ENCODE measurements around the gene STXBP6. TPM values are rescaled to one million over a fixed set of nuclear protein-coding genes. Genes with fewer than 3 reads are reported as not detected.

STXBP6 gene
- total and polyA plus RNA-seq, 12 donors, result 12.2 to 49.0 (median 24.4) TPM

GRCh38 chr14:24868389-24868788, 181.6 kb downstream of the STXBP6 start:
- DNase-seq, result no peak
- TF ChIP-seq, protein P1, sequence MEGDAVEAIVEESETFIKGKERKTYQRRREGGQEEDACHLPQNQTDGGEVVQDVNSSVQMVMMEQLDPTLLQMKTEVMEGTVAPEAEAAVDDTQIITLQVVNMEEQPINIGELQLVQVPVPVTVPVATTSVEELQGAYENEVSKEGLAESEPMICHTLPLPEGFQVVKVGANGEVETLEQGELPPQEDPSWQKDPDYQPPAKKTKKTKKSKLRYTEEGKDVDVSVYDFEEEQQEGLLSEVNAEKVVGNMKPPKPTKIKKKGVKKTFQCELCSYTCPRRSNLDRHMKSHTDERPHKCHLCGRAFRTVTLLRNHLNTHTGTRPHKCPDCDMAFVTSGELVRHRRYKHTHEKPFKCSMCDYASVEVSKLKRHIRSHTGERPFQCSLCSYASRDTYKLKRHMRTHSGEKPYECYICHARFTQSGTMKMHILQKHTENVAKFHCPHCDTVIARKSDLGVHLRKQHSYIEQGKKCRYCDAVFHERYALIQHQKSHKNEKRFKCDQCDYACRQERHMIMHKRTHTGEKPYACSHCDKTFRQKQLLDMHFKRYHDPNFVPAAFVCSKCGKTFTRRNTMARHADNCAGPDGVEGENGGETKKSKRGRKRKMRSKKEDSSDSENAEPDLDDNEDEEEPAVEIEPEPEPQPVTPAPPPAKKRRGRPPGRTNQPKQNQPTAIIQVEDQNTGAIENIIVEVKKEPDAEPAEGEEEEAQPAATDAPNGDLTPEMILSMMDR (IDR thresholded peaks at IDR 0.05), result no peak
- intact Hi-C loops (cut with DNase I), result no loop called here
- Histone ChIP-seq H3K4me3 (no peak overlapping the region), H3K27me3 (no peaks in the 10 kb centered on the region), H3K4me1 (peaks cover 3 to 40% (median 19%) of the 10 kb centered on the region in 9 donors), H3K36me3 (no peaks in the 10 kb centered on the region), H3K27ac (no peak overlapping the region), H3K9me3 (peaks cover 0 to 5% (median 0%) of the 10 kb centered on the region in 11 donors)
- 90 to 99% methylated on average over 2 of the region's 2 CpGs for WGBS, 2 donors
- no peak for ATAC-seq

DNA sequence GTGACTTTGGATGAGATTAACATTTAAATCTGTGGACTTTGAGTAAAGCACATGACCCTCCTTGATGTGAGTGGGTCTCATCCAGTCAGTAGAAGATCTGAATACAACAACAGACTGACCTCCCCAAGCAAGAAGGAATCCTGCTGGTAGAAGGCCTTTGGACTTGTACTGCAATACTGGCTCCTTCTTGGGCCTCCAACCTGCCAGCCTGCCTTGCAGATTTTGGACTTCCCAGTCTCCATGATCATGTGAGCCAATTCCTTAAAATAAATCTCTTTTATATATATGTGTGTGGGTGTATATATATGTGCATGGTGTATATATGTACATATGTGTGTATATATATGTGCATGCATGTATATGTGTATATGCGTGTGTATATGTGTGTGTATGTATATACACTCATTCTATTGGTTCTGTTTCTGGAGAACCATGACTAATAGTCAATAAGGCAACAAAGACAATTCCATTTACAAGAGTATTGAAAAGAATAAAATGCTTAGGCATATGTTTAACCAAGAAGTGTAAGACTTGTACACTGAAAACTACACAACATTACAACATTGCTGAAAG, 183.8 kb downstream of the STXBP6 start:
- WGBS, 2 donors, result 98% methylated on average over 1 of the region's 1 CpG

DNA sequence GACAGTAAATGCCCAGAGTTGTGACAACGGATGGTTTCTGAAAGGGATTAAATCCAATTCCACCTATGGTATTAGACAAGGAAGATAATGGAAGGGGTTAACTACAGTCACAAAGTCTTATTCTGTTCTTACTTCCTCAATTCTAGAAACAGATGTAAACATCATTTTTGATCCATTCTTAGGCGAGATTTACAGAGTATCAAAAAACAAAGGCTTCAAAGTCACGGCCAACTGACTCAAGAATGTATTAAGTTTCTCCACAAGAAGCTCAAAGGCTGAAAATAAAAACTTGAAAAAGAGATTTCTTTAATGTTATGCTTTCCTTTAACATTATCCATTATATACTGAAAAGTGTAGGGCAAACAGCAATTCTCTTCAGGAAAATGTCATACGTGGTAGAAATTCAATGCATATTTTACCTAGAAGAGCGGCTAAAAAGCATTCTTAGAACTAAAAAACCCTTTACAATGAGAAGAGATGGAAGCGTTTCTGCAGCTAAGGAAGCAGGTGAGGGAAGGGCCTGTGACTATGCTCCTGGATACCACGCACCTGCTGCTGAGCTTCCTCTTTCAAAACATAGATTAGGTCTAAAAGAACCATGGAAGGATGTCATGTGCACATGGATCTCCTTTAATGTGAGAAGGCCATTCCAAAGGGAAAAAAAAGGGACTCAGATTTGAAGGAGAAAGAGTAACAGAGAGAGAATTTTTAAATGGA, 185.8 kb downstream of the STXBP6 start:
- 73 to 74% methylated on average over 7 of the region's 7 CpGs for WGBS, 2 donors
- ATAC-seq, result no peak
- H3K9me3 ChIP-seq, result peaks cover 0 to 5% (median 0%) of the 10 kb centered on the region in 11 donors
- intact Hi-C loops (cut with DNase I), result no loop called here
- no peaks in the 10 kb centered on the region for H3K36me3 ChIP-seq
- no peaks in the 10 kb centered on the region for H3K27me3 ChIP-seq
- H3K27ac ChIP-seq, result peak overlapping the region in 2 of 10 donors; percentile 23 to 28
- no peak for DNase-seq
- TF ChIP-seq, protein P1 (IDR thresholded peaks at IDR 0.05), result no peak
- no peak overlapping the region for H3K4me3 ChIP-seq
- peaks cover 0 to 51% (median 22%) of the 10 kb centered on the region in 9 donors for H3K4me1 ChIP-seq

More for the DNA sequence above, 183.8 kb downstream of the STXBP6 start:
- Histone ChIP-seq H3K27me3 (no peaks in the 10 kb centered on the region), H3K27ac (no peak overlapping the region), H3K9me3 (peaks cover 0 to 5% (median 0%) of the 10 kb centered on the region in 11 donors), H3K4me1 (peaks cover 0 to 33% (median 12%) of the 10 kb centered on the region in 9 donors), H3K36me3 (no peaks in the 10 kb centered on the region), H3K4me3 (no peak overlapping the region)
- TF ChIP-seq, protein P1 (IDR thresholded peaks at IDR 0.05), result no peak
- intact Hi-C loops (cut with DNase I), result no loop called here
- DNase-seq (no peak), ATAC-seq (no peak)

DNA sequence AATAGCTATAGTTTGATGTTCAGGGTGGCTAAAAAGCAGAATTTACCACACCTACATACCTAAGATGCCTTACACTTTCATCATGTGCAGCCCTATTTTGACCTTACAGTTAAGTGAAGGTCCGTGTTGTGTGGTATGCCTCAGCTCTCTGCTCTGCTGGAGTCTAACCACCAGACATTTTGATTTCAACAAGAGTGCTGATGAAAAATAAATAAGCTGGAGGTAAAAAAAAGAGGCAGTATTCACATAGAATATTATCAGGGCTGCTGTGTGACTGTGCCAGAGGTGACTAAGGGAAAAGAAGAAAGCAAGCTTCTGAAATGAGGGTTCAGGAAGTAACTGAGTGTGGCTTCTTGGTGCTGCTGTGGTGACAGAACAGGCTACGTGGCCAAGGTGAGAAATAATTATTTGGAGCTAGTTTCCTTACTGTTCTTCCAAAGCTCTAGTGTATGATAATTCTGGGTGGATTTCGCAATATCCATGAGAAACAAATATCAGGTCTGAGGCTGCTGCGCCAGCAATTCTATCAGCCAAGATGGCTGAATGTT, 188.8 kb downstream of the STXBP6 start:
- H3K9me3 ChIP-seq, result peaks cover 0 to 4% (median 0%) of the 10 kb centered on the region in 11 donors
- TF ChIP-seq, protein P1 (IDR thresholded peaks at IDR 0.05), result no peak
- no peak overlapping the region for H3K4me3 ChIP-seq
- H3K27me3 ChIP-seq, result no peaks in the 10 kb centered on the region
- peak in 2 of 8 donors; percentile 16 to 52 for ATAC-seq
- WGBS, 2 donors, result 64 to 72% methylated on average over 4 of the region's 4 CpGs
- H3K27ac ChIP-seq, result peak overlapping the region in 3 of 10 donors; percentile 23 to 50 (median 46)
- intact Hi-C loops (cut with DNase I), result no loop called here
- DNase-seq, result no peak
- H3K4me1 ChIP-seq, result peaks cover 6 to 66% (median 31%) of the 10 kb centered on the region in 9 donors
- peaks cover 0 to 5% (median 0%) of the 10 kb centered on the region in 9 donors for H3K36me3 ChIP-seq
